Astrocyte of the spinal cord (primary cell): ENCODE results near the gene SETDB2.
A peak's percentile ranks its signal among the peaks of the same experiment; 100 is the strongest.

Experiments
- DNase-seq: peaks from one replicate; pipeline ENCODE4 v3.0.0; 2011; ENCODE audit warnings: low read depth, low spot score
- H3K4me3 ChIP-seq: 2 replicates; pipeline ENCODE4 v1.5.1; 2011; ENCODE audit warnings: low read depth, mild to moderate bottlenecking, low read length, moderate library complexity
- CTCF ChIP-seq: IDR thresholded peaks from 2 replicates; pipeline ENCODE4 v1.5.1; 2012; ENCODE audit warnings: low read depth, mild to moderate bottlenecking, low read length, inconsistent platforms
- in situ Hi-C: cut with HindIII; loops from 2 replicates; pipeline ENCODE4 v1.10.0; 2017; ENCODE audit warnings: low sequenced_read_pairs

Gene SETDB2

GRCh38 chr13:49498206-49498605, 54.1 kb downstream of the SETDB2 start:
- no peak overlapping the region for H3K4me3 ChIP-seq
- TF ChIP-seq CTCF: no peak
- in situ Hi-C loops: no loop called here
- DNase-seq: no peak

DNA sequence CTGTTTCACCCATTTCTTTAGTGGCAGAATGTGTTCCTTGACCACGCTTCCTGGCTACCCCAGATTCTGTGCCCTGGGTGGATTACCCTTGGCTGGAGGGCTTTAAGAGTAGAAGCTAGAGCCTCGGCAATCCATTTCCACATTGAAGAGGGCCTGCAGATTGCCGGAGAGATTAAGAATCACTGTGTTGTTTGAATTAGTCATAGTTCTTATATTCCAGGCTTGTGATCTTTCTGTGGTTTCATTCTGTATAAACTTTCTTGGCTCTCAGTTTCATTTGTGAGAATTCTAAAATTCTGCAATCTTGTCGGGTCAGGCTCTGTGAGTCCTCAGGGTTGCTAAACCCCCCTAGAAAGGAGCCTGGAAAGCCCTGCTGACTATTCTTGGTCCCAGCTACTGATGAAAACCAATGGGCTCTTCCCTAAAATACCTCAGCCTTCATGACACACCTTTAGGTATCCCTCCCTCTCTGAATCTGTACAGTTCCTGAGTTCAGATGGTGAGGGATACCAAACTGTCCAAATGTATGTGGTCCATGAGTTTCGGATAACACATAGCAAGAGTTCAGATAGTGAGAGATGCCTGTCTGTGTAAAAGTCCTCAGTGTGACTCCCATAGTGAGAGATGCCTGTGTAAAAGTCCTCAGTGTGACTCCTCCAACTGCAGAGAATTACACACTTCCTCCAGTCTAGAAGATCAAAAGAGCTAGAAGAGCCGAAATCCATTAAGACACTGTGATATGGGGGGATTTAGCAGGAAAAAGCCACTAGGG, 56.0 kb downstream of the SETDB2 start:
- no peak overlapping the region for H3K4me3 ChIP-seq
- no peak for TF ChIP-seq CTCF
- peak; percentile 82 for DNase-seq
- in situ Hi-C loops: no loop called here

DNA sequence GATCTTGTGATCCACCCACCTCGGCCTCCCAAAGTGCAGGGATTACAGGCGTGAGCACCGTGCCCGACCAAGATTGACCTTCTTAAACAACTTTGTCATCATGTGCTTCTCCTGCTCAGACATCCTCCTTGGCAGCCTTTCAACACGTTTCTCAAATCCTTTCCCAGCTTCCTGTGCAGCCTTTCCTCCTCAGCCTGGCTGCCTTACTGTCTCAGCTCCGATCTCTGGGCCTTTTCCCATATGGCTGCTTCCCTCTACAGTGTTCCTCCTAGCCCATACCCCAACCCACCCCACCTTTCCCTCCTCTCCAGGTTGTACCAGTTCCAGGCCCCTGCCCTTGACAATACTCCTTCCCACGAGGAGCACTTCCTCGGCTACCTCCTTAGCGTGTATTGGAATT, 58.9 kb downstream of the SETDB2 start:
- in situ Hi-C loops: no loop called here
- H3K4me3 ChIP-seq: no peak overlapping the region
- DNase-seq: no peak
- TF ChIP-seq CTCF: no peak

DNA sequence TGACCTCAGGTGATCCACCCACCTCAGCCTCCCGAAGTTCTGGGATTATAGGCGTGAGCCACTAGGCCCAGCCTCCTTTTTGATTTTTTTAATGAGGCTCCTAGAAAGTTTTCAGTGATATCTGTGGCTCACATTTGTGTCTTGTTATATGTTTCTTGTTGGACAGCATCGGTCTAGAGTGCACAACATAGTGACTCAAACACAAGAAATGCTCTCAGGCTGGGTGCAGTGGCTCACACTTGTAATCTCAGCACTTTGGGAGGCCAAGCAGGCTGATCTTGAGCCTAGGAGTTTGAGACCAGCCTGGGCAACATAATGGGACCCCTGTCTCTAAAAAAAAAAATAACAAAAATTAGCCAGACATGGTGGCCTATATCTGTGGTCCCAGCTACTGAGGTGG, 59.9 kb downstream of the SETDB2 start:
- TF ChIP-seq CTCF: no peak
- no peak overlapping the region for H3K4me3 ChIP-seq
- in situ Hi-C loops: no loop called here
- DNase-seq: no peak

GRCh38 chr13:49512578-49512977, 68.5 kb downstream of the SETDB2 start:
- TF ChIP-seq CTCF: no peak
- H3K4me3 ChIP-seq: no peak overlapping the region
- no peak for DNase-seq
- in situ Hi-C loops: no loop called here

- TF ChIP-seq CTCF: no peak
- DNase-seq: no peak
- no peak overlapping the region for H3K4me3 ChIP-seq
- in situ Hi-C loops: no loop called here
Observed at GRCh38 chr13:49516467-49516866, 72.4 kb downstream of the SETDB2 start.

- in situ Hi-C loops: no loop called here
- TF ChIP-seq CTCF: peak; percentile 57
- no peak overlapping the region for H3K4me3 ChIP-seq
- DNase-seq: no peak
Observed at GRCh38 chr13:49517461-49517860, 73.4 kb downstream of the SETDB2 start.
